Activated CD8-positive, alpha-beta memory T cell treated with anti-CD3 and anti-CD28 coated beads for 36 hours (primary cell): ENCODE data around the gene RBMS1. TPM values are rescaled to one million over a fixed set of nuclear protein-coding genes. Genes with fewer than 3 reads are reported as not detected.

Source experiments
- CTCF ChIA-PET: fragments of 350-600 bp; sonication (Branson Sonifier 250); formaldehyde crosslinking; loops from one replicate; lab custom pipeline; 2021; ENCODE audit warnings: antibody characterized with exemption; lab: Charles Lee
- POLR2A ChIA-PET: fragments of 350-600 bp; sonication (Branson Sonifier 250); formaldehyde crosslinking; loops from one replicate; lab custom pipeline; 2021; ENCODE audit warnings: antibody characterized with exemption; lab: Charles Lee
- total RNA-seq, 2 experiments: library from RNA; stranded (reverse); gene quantifications; one replicate each; pipeline ENCODE4 v1.2.3, GENCODE V29; 2021

RBMS1 gene
- total RNA-seq, 2 experiments from 2014 or later: 40.5 to 42.1 TPM

DNA sequence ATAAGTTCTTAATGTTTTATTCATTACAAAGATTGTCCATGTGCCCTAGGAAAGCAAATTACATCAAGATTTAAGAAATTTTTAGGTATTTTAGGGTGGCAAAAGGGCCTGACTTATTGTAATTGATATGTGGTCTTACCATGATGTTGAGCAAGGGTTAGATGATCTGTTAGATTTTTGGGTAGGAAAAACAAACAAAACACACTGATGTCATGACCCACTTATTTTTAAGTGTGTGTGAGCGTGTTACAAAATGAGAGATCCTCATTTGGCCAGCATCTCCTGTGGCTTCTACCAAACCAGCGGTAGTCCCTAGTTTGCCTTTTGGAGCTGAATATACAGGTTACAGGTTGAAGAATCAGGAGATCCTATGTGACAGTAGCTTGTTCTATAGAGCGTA lies 203.8 kb downstream of the RBMS1 start:
- CTCF ChIA-PET: interaction anchor here (1.3 to 2.0 kb wide), 2 partner anchors 10 to 15 kb away, joined by 4 read pairs; no protein-coding TSS in a partner anchor
- POLR2A ChIA-PET: no interaction called here

GRCh38 chr2:160289126-160289525 lies 204.5 kb downstream of the RBMS1 start:
- CTCF ChIA-PET: interaction anchor here (2.0 kb wide), 1 partner anchor 15 kb away, joined by 4 read pairs; no protein-coding TSS in a partner anchor
- POLR2A ChIA-PET: no interaction called here

DNA sequence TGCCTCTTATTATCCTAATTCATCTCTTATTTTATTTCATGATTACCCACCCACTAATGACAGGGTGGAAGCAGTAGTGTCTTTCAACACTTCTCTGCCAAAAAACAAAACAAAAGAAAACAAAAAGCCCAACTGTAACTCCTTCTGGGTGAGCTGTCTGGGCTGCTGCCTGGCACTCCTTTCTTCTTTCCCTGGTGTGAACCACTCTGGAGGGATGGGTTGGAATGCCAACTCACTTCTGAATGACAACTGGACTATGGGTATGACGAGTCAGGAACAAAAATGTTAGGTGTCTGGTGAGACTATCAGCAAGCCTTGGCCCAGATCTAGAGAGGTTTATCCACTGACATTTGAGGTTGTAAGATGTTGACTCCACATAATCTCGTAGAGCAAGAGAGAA lies 205.3 kb downstream of the RBMS1 start:
- ChIA-PET CTCF (no interaction called here), POLR2A (no interaction called here)

- POLR2A ChIA-PET: no interaction called here
- CTCF ChIA-PET: no interaction called here
Observed at GRCh38 chr2:160287476-160287875, 206.1 kb downstream of the RBMS1 start.

DNA sequence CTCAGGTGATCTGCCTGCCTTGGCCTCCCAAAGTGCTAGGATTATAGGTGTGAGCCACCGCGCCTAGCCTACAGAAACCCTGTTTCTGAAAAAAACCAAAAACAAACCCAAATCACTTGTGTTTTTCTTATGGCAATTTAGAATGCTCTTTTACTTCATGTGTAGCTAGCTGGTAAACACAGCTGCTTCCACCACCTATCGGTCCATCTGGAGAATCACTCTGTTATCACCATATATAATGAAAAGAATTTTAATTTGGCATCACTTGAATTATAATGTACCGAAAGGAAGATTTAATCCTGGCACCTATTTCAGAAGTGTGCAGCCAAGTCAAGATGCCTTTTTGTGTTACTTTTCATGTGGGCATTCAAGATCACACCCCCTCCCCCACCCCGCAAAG lies 207.1 kb downstream of the RBMS1 start:
- ChIA-PET POLR2A (no interaction called here), CTCF (no interaction called here)

DNA sequence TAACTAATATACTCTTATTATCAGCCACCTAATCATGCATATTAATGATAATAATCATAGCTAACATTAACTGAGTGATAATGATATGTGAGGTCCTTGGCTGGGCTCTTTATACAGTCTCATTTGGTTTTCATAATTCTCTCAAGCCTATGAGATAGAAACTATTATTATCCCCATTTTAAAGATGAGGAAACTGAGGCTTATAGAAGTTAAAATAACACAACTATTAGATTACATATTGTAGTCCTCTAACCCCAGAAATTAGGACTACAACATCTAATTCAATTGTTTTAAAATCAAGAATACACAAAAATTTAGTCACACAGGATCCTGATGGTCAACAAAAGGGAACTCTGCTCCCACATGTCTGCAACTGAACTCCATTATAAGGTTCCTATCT lies 209.9 kb downstream of the RBMS1 start:
- CTCF ChIA-PET: no interaction called here
- POLR2A ChIA-PET: no interaction called here

GRCh38 chr2:160282063-160282580 lies 211.5 kb downstream of the RBMS1 start:
- CTCF ChIA-PET: interaction anchor here (0.6 to 1.4 kb wide), 2 partner anchors 12 to 42 kb away, joined by 3 to 7 read pairs; no protein-coding TSS in a partner anchor
- POLR2A ChIA-PET: no interaction called here

- ChIA-PET POLR2A (no interaction called here), CTCF (interaction anchor here (0.6 kb wide), 1 partner anchor 42 kb away, joined by 3 read pairs; no protein-coding TSS in a partner anchor)
Observed at GRCh38 chr2:160281213-160281612, 212.4 kb downstream of the RBMS1 start.

- ChIA-PET POLR2A (no interaction called here), CTCF (interaction anchor here (1.5 kb wide), 1 partner anchor 10 kb away, joined by 4 read pairs; no protein-coding TSS in a partner anchor)
Observed at GRCh38 chr2:160279813-160280465, 213.7 kb downstream of the RBMS1 start.

DNA sequence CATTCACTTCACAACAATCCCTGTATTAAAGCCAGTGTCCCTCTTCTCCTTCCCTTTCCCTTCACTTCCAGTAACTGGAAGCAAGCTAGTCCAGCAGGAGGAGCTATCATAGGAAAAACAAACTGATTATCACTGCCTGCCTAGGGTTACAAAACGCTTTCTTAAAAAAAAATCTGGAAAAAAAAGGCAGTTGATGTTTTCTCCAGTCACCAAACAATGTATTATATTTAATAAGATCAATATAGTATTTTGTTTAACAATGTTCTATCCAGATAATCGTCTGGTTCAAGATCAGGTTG lies 214.8 kb downstream of the RBMS1 start:
- CTCF ChIA-PET: interaction anchor here (1.5 kb wide), 1 partner anchor 11 kb away, joined by 4 read pairs; no protein-coding TSS in a partner anchor
- POLR2A ChIA-PET: no interaction called here

GRCh38 chr2:160278101-160278878 lies 215.3 kb downstream of the RBMS1 start:
- POLR2A ChIA-PET: no interaction called here
- CTCF ChIA-PET: interaction anchor here (0.6 kb wide), 1 partner anchor 696 kb away, joined by 6 read pairs; no protein-coding TSS in a partner anchor

- POLR2A ChIA-PET: no interaction called here
- CTCF ChIA-PET: no interaction called here
Observed at GRCh38 chr2:160277151-160277550, 216.5 kb downstream of the RBMS1 start.

- CTCF ChIA-PET: no interaction called here
- POLR2A ChIA-PET: no interaction called here
Observed at GRCh38 chr2:160275656-160276055, 218.0 kb downstream of the RBMS1 start.

DNA sequence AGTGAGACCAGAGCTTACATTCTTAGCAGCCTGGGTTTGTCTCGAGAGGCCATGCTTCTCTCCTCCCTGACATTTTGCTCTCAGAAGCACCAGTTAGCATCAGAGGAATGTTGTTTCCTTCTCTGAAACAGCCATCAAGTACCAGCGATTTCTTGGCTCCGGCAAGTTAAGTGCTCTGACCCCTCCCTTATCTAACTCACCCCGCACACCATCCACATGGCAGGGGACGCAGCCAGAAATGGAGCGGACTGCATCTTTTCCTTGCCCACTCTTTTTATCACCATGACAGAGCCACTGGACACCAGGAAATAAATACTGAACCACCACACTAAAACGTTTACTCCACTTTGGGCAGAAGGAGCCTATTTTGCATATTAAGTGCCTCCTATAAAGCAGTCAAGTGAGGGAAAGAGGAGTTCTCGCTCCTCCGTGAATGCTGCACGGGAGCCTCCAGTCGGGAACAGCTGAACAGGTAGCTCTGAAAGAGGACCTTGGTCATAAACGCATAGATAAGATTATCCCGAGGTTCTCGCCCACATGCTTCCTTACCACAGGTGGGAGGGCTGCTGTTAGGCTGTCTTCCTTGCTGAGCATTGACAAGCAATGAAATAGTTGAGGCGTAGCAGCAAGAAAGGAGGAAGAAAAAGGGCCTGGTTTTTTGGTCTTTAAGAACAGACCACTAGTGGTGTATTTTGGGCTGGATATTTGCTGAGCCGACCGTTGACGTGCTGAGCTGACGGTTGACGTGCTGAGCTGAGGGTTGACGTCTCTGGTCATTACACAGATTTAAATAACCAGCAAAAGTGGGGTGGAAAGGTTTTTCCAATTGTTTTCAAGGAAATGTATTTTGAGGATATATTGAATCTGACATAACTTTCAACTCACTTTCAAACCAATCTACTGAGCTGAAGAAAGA lies 222.2 kb downstream of the RBMS1 start:
- ChIA-PET CTCF (interaction anchor here (1.0 kb wide), 1 partner anchor 53 kb away, joined by 3 read pairs; no protein-coding TSS in a partner anchor), POLR2A (no interaction called here)

DNA sequence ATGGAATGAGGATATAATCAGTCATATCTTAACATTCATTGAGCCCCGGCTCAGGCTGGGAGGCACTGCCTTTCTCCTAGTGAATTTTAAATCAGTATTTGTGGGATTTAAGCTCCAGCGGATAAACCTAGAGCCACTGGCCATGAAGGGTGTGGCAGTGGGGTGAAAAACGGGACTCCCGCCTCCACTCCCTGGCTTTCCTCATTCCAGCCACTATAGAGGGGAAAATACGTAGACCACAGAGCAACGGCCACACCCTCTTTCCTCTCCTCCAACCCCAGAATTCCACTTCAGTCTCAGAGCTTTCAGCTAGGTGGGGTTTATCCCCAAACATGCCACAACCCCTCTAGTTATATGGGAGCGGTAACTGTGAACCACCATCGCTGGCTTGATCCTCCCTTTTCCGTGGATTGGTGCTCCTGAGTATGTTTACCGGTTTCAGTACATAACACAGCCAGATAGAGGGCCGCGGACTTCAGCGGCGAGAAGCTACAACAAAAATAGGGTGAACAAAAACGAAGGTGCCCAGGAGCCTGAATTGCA lies 223.0 kb downstream of the RBMS1 start:
- ChIA-PET POLR2A (no interaction called here), CTCF (interaction anchor here (1.1 to 1.5 kb wide), 6 partner anchors 12 to 58 kb away, joined by 3 to 7 read pairs (median 4); no protein-coding TSS in a partner anchor)

DNA sequence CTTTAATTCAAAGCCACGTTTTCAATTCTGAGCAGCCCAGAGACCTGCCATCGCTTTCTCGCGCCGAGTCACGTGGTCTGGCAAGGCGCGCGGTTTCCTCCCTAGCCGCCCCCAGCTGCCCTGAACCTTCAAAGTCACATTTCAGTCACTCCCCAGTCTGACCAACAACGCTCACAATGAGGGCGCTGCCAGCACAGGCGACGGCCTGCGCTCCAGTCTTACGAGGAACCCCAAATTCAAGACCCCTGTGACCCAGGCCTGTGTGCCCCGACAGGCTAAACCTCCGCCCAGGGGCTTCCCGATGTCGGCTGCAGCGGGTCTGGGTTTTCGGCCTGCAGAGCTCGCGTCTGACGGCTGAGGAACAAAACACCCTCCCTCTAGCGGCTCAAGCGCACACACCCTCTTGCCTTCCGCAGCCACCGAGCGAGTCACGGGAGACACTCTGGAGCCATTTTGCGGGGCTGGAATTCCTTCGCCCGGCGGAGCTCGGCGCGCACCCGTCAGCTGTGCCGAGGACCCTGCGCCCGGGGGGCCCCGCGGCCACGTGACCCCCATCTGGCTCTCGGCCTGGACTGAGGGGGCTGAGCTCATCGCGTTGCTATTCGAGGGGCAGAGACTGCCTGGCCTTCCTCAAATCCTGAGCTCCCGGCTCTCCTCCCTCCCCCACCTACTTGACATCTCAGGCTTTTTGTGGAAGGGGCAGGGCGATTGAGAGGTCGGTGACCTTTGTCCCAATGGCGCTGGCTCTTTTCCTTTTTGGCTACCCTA lies 223.6 kb downstream of the RBMS1 start:
- CTCF ChIA-PET: interaction anchor here (1.1 to 1.5 kb wide), 7 partner anchors 13 to 59 kb away, joined by 3 to 7 read pairs (median 3); no protein-coding TSS in a partner anchor
- POLR2A ChIA-PET: no interaction called here

- ChIA-PET POLR2A (no interaction called here), CTCF (interaction anchor here (1.1 to 1.5 kb wide), 6 partner anchors 13 to 59 kb away, joined by 3 to 7 read pairs (median 4); no protein-coding TSS in a partner anchor)
Observed at GRCh38 chr2:160269365-160269764, 224.2 kb downstream of the RBMS1 start.

GRCh38 chr2:160268151-160268781 lies 225.3 kb downstream of the RBMS1 start:
- ChIA-PET POLR2A (no interaction called here), CTCF (no interaction called here)
